HCT116 (cell line): Measurements from ENCODE around the gene ZFP1.

Experiments
- EZH2 ChIP-seq: fragments of 200-600 bp; sonication (generic); IDR thresholded peaks from 2 replicates; pipeline ENCODE4 v1.6.1; 2017; ENCODE audit warnings: antibody characterized with exemption, mixed run types
- EZH2phosphoT487 ChIP-seq: fragments of 200-600 bp; IDR thresholded peaks from 2 replicates; pipeline ENCODE4 v1.6.1; 2018; ENCODE audit warnings: antibody characterized with exemption, borderline replicate concordance
- POLR2A ChIP-seq: IDR thresholded peaks from 2 replicates; pipeline ENCODE4 v1.7.0; 2011; ENCODE audit warnings: borderline replicate concordance; ENCODE audit not compliant: insufficient read depth, insufficient read length; ENCODE audit errors: extremely low read depth
- POLR2AphosphoS5 ChIP-seq: IDR thresholded peaks from 2 replicates; pipeline ENCODE4 v1.6.1; 2011; ENCODE audit warnings: mild to moderate bottlenecking, low read depth, low read length, moderate library complexity
- SIN3A ChIP-seq: IDR thresholded peaks from 2 replicates; pipeline ENCODE4 v1.6.1; 2012; ENCODE audit warnings: low read depth
- SRF ChIP-seq: IDR thresholded peaks from 2 replicates; pipeline ENCODE4 v1.6.1; 2012; ENCODE audit warnings: low read depth
- TF ChIP-seq, protein P1 (sequence below): IDR thresholded peaks from 2 replicates; pipeline ENCODE4 v1.6.1; 2012
- TF ChIP-seq, protein P2 (sequence below): IDR thresholded peaks from 2 replicates; pipeline ENCODE4 v1.6.1; 2011; ENCODE audit warnings: mild to moderate bottlenecking, low read length, moderate library complexity; ENCODE audit not compliant: insufficient replicate concordance; ENCODE audit errors: extremely low read depth
- TF ChIP-seq, protein P3 (sequence below), 3 experiments: fragments of 200-600 bp in 1 of 3; sonication (generic) in 1 of 3; IDR thresholded peaks in 2 of 3; conservative IDR thresholded peaks in 1 of 3; 2 replicates each; pipeline ENCODE4 v1.5.1; 2012 to 2017; ENCODE audit warnings: low read depth in 2 of 3, low read length in 2 of 3, antibody characterized with exemption in 1 of 3, borderline replicate concordance in 1 of 3, control low read depth in 1 of 3, mild to moderate bottlenecking in 1 of 3, mixed read lengths in 1 of 3, mixed run types in 1 of 3, moderate library complexity in 1 of 3; ENCODE audit not compliant: insufficient read depth in 1 of 3

DNA sequence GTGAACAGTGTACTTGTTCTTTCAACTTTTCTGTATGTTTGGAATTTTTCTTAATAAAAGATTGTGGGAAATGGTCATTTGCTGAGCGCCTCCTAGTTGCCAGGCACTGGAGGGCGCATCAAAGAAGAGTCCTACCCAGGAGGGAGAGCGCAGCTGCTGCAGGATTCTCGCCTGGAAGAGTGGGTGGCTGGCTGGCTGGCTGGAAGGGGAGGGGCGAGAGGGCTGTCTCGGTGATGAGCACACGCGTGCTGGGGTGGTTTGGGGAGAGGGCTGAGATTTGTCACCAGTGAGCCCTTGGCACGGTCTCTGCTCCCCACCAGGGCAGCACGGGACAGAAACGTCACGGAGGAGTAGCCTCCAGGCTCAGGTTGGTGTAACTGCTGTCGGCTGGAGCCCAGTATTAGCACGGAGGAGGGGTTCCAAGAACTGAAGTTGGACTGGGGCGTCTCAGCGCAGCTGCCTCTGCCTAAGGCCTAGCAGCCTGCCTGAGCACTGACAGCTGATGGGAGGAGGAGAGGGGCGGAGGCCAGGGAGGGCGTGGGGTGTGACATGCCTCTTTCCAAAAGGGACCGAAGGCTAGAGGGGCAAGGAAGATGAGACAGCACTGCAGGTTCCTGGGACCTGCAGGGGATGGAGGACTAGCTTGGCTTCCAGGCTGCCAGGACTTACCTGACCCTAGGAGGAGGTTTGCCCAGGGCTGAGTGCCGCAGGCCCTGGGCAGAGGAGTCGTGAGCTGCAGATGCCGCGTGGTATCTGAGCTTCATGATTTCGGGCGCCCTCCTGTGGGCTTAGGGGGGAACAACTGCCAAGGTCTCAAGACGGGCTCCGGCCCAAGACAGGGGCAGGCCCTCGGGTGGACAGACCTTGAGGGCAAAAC, 37.4 kb upstream of the ZFP1 start:
- TF ChIP-seq, protein P1, sequence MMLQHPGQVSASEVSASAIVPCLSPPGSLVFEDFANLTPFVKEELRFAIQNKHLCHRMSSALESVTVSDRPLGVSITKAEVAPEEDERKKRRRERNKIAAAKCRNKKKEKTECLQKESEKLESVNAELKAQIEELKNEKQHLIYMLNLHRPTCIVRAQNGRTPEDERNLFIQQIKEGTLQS: no peak
- TF ChIP-seq, protein P2, sequence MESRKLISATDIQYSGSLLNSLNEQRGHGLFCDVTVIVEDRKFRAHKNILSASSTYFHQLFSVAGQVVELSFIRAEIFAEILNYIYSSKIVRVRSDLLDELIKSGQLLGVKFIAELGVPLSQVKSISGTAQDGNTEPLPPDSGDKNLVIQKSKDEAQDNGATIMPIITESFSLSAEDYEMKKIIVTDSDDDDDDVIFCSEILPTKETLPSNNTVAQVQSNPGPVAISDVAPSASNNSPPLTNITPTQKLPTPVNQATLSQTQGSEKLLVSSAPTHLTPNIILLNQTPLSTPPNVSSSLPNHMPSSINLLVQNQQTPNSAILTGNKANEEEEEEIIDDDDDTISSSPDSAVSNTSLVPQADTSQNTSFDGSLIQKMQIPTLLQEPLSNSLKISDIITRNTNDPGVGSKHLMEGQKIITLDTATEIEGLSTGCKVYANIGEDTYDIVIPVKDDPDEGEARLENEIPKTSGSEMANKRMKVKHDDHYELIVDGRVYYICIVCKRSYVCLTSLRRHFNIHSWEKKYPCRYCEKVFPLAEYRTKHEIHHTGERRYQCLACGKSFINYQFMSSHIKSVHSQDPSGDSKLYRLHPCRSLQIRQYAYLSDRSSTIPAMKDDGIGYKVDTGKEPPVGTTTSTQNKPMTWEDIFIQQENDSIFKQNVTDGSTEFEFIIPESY: no peak
- TF ChIP-seq EZH2 (no peak), EZH2phosphoT487 (no peak), POLR2A (no peak), POLR2AphosphoS5 (peak; percentile 50), SIN3A (no peak), SRF (no peak)
- TF ChIP-seq, protein P3, sequence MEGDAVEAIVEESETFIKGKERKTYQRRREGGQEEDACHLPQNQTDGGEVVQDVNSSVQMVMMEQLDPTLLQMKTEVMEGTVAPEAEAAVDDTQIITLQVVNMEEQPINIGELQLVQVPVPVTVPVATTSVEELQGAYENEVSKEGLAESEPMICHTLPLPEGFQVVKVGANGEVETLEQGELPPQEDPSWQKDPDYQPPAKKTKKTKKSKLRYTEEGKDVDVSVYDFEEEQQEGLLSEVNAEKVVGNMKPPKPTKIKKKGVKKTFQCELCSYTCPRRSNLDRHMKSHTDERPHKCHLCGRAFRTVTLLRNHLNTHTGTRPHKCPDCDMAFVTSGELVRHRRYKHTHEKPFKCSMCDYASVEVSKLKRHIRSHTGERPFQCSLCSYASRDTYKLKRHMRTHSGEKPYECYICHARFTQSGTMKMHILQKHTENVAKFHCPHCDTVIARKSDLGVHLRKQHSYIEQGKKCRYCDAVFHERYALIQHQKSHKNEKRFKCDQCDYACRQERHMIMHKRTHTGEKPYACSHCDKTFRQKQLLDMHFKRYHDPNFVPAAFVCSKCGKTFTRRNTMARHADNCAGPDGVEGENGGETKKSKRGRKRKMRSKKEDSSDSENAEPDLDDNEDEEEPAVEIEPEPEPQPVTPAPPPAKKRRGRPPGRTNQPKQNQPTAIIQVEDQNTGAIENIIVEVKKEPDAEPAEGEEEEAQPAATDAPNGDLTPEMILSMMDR (IDR thresholded peaks at IDR 0.05 in 2 of 3, conservative IDR thresholded peaks at IDR 0.05 in 1 of 3; ENCODE audit: borderline replicate concordance in 1 of 3, insufficient read depth in 1 of 3, low read depth in 2 of 3, low read length in 2 of 3): peak in 2 of 3 experiments; percentile 84 to 87; a peak in 4 of 6 replicates
